IPS-15b (cell line): ENCODE data around the gene TDRD5.
"Not testable (repeated sequence)": the region's sequence is repeated elsewhere in the genome, so short reads cannot be mapped to it uniquely, and the experiment has no call there.

Source experiments
- H3K27me3 ChIP-seq: one replicate; pipeline ENCODE4 v1.6.1; 2013; ENCODE audit warnings: low read length; ENCODE audit not compliant: control insufficient read depth, insufficient read depth
- H3K36me3 ChIP-seq: one replicate; pipeline ENCODE4 v1.6.1; 2013; ENCODE audit warnings: low read length; ENCODE audit not compliant: control insufficient read depth, insufficient read depth
- H3K4me1 ChIP-seq: one replicate; pipeline ENCODE4 v1.6.1; 2013; ENCODE audit warnings: mild to moderate bottlenecking, low read length; ENCODE audit not compliant: control insufficient read depth, insufficient read depth
- H3K4me3 ChIP-seq: one replicate; pipeline ENCODE4 v1.5.1; 2013; ENCODE audit warnings: low read depth, low read length
- H3K9ac ChIP-seq: one replicate; pipeline ENCODE4 v1.6.1; 2013; ENCODE audit warnings: low read depth, mild to moderate bottlenecking, low read length
- H3K9me3 ChIP-seq: one replicate; pipeline ENCODE4 v1.6.1; 2013; ENCODE audit warnings: mild to moderate bottlenecking, low read length; ENCODE audit not compliant: control insufficient read depth, insufficient read depth

TDRD5 gene

GRCh38 chr1:179630719-179631118, 39.1 kb downstream of the TDRD5 start:
- Histone ChIP-seq H3K4me1 (no peaks in the 10 kb centered on the region), H3K9me3 (no peaks in the 10 kb centered on the region), H3K36me3 (no peaks in the 10 kb centered on the region), H3K4me3 (no peak overlapping the region), H3K9ac (no peak overlapping the region), H3K27me3 (no peaks in the 10 kb centered on the region)

DNA sequence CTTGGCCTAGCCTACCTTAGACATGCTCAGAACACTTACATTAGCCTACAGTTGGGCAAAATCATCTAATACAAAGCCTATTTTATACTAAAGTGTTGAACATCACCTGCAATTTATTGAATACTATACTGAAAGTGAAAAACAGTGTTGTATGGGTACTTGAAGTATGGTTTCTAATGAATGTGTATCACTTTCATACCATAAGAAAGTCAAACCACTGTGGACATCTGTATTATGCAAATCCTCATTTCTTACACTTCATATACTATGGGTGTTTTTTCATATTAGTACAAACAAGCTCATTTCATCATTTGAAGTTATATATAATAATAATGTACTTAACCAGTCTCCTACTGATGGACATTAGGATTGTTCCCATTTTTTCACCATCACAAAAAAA, 41.2 kb downstream of the TDRD5 start:
- H3K9me3 ChIP-seq, result no peaks in the 10 kb centered on the region
- no peaks in the 10 kb centered on the region for H3K4me1 ChIP-seq
- H3K36me3 ChIP-seq, result no peaks in the 10 kb centered on the region
- no peak overlapping the region for H3K9ac ChIP-seq
- H3K4me3 ChIP-seq, result no peak overlapping the region
- H3K27me3 ChIP-seq, result no peaks in the 10 kb centered on the region

- no peaks in the 10 kb centered on the region for H3K36me3 ChIP-seq
- no peak overlapping the region for H3K9ac ChIP-seq
- H3K9me3 ChIP-seq, result no peaks in the 10 kb centered on the region
- no peak overlapping the region for H3K4me3 ChIP-seq
- H3K4me1 ChIP-seq, result no peaks in the 10 kb centered on the region
- H3K27me3 ChIP-seq, result no peaks in the 10 kb centered on the region
These were observed 45.7 kb downstream of the TDRD5 start for GRCh38 chr1:179637211-179637860.

GRCh38 chr1:179661018-179661417, 69.4 kb downstream of the TDRD5 start:
- Histone ChIP-seq H3K4me1 (no peaks in the 10 kb centered on the region), H3K36me3 (no peaks in the 10 kb centered on the region), H3K4me3 (no peak overlapping the region), H3K9ac (no peak overlapping the region), H3K27me3 (no peaks in the 10 kb centered on the region), H3K9me3 (no peaks in the 10 kb centered on the region)

- no peaks in the 10 kb centered on the region for H3K27me3 ChIP-seq
- H3K9ac ChIP-seq, result no peak overlapping the region
- H3K36me3 ChIP-seq, result no peaks in the 10 kb centered on the region
- H3K9me3 ChIP-seq, result no peaks in the 10 kb centered on the region
- H3K4me3 ChIP-seq, result no peak overlapping the region
- H3K4me1 ChIP-seq, result no peaks in the 10 kb centered on the region
These were observed 72.2 kb downstream of the TDRD5 start for GRCh38 chr1:179663810-179664209.

DNA sequence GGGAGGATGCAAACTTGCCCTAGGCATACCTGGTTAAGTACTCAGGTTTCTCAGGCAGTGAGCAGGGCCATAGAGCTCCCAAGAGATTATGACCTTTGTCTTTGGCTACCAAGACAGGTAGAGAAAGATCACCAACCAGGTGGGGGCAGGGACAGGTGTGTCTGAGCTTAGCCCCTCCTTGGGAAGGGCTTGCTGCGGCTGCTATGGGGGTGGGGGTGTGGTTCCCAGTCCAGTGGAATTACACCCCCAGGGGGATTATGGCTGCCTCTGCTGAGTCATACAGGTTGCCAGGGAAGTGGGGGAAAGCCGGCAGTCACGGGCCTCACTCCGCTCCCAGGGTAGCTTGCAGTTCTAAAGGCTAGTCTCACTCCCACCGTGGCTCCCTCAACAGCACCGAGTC, 86.2 kb downstream of the TDRD5 start:
- Histone ChIP-seq H3K27me3 (no peaks in the 10 kb centered on the region), H3K9me3 (no peaks in the 10 kb centered on the region), H3K9ac (no peak overlapping the region), H3K4me1 (no peaks in the 10 kb centered on the region), H3K36me3 (no peaks in the 10 kb centered on the region), H3K4me3 (no peak overlapping the region)

DNA sequence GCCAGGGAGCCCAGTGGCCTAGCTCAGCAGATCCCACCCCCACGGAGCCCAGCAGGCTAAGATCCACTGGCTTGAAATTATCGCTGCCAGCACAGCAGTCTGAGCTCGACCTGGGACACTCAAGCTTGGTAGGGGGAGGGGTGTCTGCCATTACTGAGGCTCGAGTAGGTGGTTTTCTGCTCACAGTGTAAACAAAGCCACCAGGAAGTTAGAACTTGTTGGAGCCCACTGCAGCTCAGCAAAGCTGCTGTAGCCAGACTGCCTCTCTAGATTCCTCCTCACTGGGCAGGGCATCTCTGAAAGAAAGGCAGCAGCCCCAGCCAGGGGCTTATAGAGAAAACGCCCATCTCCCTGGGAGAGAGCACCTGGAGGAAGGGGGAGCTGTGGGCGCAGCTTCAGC, 102.9 kb downstream of the TDRD5 start:
- H3K4me1 ChIP-seq, result not testable (repeated sequence)

GRCh38 chr1:179702946-179703539, 111.4 kb downstream of the TDRD5 start:
- no peaks in the 10 kb centered on the region for H3K9me3 ChIP-seq
- H3K9ac ChIP-seq, result no peak overlapping the region
- no peak overlapping the region for H3K4me3 ChIP-seq
- no peaks in the 10 kb centered on the region for H3K36me3 ChIP-seq
- H3K27me3 ChIP-seq, result no peaks in the 10 kb centered on the region
- no peaks in the 10 kb centered on the region for H3K4me1 ChIP-seq

More for the DNA sequence above, 102.9 kb downstream of the TDRD5 start:
- not testable (repeated sequence) for H3K4me3 ChIP-seq, H3K9me3 ChIP-seq, H3K36me3 ChIP-seq, H3K27me3 ChIP-seq, H3K9ac ChIP-seq

DNA sequence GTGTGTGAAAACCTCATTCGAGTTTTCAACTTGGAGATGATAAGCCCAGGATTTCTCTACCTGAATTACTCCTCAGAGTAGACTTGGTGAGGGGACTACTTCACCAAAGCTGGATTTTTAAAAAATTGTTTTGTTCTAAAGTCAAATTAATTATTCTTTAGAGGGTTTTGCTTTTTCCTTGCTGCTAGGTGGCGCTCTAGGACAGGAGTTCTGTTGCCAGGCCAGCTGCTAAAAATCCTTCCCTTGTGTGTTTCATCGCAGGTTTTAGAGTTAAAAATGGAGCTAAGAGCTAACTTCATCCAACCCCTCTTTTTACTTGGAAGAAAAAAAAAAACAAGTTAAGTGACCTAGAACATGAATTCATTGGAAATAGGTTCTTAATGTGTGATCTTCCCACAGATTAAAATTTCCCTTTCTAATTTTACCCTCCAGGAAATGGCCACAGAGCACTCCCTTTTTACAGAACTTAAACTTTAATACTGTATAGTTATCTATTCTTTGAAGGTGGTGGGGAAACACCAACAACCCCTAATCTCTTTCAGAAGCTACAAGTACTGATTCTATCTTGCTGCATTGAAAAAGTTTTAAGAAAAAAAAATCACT, 114.8 kb downstream of the TDRD5 start:
- Histone ChIP-seq H3K4me3 (no peak overlapping the region), H3K9me3 (no peaks in the 10 kb centered on the region), H3K36me3 (no peaks in the 10 kb centered on the region), H3K9ac (no peak overlapping the region), H3K4me1 (no peaks in the 10 kb centered on the region), H3K27me3 (no peaks in the 10 kb centered on the region)

DNA sequence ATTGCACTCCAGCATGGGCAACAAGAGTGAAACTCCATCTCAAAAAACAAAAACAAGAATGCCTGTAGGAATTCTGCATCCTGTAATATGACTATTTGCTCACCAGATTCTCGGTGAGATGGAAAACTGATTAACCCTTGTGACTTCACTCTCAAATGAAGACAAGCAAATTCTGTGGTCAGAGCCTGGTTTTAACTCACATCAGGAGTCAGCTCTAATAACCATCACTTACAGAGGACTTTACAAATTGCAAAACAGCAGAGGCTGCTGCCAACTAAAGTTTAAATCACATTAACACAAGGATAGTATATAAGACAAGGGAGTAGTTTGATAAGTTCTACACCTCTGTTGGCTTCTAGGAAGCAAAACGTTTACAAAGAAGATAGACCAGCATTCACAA, 115.8 kb downstream of the TDRD5 start:
- no peaks in the 10 kb centered on the region for H3K36me3 ChIP-seq
- no peak overlapping the region for H3K4me3 ChIP-seq
- no peaks in the 10 kb centered on the region for H3K9me3 ChIP-seq

DNA sequence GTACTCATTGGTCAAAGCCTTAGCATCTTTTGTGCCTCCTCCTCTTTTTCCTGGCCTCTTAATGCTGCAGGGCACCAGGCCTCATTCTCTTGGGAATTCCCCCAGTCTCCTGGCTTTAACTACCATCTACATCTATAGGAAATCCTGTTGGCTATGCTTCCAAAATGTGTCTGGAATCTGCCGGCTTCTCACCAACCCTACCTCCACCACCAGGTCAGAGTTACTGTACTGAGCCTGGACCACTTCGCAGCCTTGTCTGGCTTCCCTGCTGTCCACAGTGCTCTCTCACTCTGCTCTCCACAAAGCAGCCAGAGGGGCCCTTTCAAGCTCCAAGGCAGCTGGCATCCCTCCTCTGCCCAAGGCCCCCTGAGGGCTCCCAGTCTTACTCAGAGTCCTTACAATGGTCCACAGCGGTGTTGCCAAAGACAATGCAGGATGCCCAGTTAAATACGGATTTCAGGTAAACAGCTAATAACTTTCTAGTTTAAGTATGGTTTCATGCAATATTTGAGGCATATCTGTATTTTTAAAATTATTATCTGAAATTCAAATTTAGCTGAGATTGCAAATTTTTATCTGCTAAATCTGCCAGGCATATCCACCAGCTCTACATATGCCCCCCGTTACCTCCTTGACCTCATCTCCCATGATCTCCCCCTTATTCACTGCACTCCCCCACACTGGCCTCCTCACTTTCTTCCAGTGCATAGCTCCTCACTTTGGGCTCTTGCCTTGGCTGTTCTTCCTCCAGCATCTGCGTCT, 117.0 kb downstream of the TDRD5 start:
- H3K27me3 ChIP-seq, result no peaks in the 10 kb centered on the region
- H3K4me3 ChIP-seq, result no peak overlapping the region
- H3K4me1 ChIP-seq, result no peaks in the 10 kb centered on the region
- no peaks in the 10 kb centered on the region for H3K9me3 ChIP-seq
- no peak overlapping the region for H3K9ac ChIP-seq
- H3K36me3 ChIP-seq, result no peaks in the 10 kb centered on the region

More for the DNA sequence above, 115.8 kb downstream of the TDRD5 start:
- H3K27me3 ChIP-seq, result no peaks in the 10 kb centered on the region
- no peak overlapping the region for H3K9ac ChIP-seq
- H3K4me1 ChIP-seq, result no peaks in the 10 kb centered on the region
